MCF 10A (cell line): ENCODE results near the gene PSRC1. TPM values are rescaled to one million over a fixed set of nuclear protein-coding genes. Genes with fewer than 3 reads are reported as not detected.

Experiments used
- BruUV-seq: library from RNA; stranded (reverse); fragments of 400-500 nt; replicated peaks from 2 replicates; lab custom pipeline; 2021; lab: Mats Ljungman, UMichigan
- CTCF ChIA-PET: fragments of 300-600 bp; sonication (Branson Sonifier 250); formaldehyde crosslinking; extraction: SDS; loops from one replicate; lab custom pipeline; 2021; ENCODE audit warnings: antibody characterized with exemption, inconsistent platforms; lab: Yijun Ruan, JAX
- POLR2A ChIA-PET: fragments of 300-600, 350-650 bp; sonication (Branson Sonifier 250); formaldehyde crosslinking; extraction: SDS; loops from one replicate; lab custom pipeline; 2020; ENCODE audit warnings: antibody characterized with exemption, inconsistent platforms; lab: Yijun Ruan, JAX
- DNase-seq: peaks from one replicate; pipeline ENCODE4 v3.0.0-alpha.2; 2018; ENCODE audit not compliant: unreplicated experiment
- H3K27ac Mint-ChIP-seq: one replicate; pipeline ENCODE4 v1.8.0; 2022; ENCODE audit warnings: mild to moderate bottlenecking, low read depth, mixed read lengths; ENCODE audit not compliant: unreplicated experiment
- H3K27me3 Mint-ChIP-seq: one replicate; pipeline ENCODE4 v1.8.0; 2022; ENCODE audit warnings: mixed read lengths; ENCODE audit not compliant: insufficient read depth, unreplicated experiment
- H3K36me3 Mint-ChIP-seq: one replicate; pipeline ENCODE4 v1.8.0; 2022; ENCODE audit warnings: mild to moderate bottlenecking, moderate library complexity, mixed read lengths; ENCODE audit not compliant: insufficient read depth, unreplicated experiment
- H3K4me1 Mint-ChIP-seq: one replicate; pipeline ENCODE4 v1.8.0; 2022; ENCODE audit warnings: mixed read lengths; ENCODE audit not compliant: insufficient read depth, unreplicated experiment
- H3K4me3 Mint-ChIP-seq: one replicate; pipeline ENCODE4 v1.8.0; 2022; ENCODE audit warnings: mild to moderate bottlenecking, moderate library complexity, mixed read lengths; ENCODE audit not compliant: unreplicated experiment
- H3K9me3 Mint-ChIP-seq: one replicate; pipeline ENCODE4 v1.8.0; 2022; ENCODE audit warnings: mixed read lengths; ENCODE audit not compliant: unreplicated experiment
- CTCF ChIP-seq: fragments of 200-600 bp; IDR thresholded peaks from one replicate; pipeline ENCODE4 v1.8.0; 2022; ENCODE audit warnings: antibody characterized with exemption, mild to moderate bottlenecking; ENCODE audit not compliant: unreplicated experiment
- intact Hi-C: fragments of 100-400 bp; cut with micrococcal nuclease; formaldehyde crosslinking; loops from 2 replicates; pipeline ENCODE4 v1.14.1; 2022
- total RNA-seq: library from RNA; stranded (reverse); gene quantifications from 2 replicates; pipeline ENCODE4 v1.2.3, GENCODE V29; 2022

The PSRC1 gene
- total RNA-seq, 1 experiment from 2014 or later, result 19.4 TPM

GRCh38 chr1:109281680-109282496 lies 1.1 kb downstream of the PSRC1 start:
- no peak for DNase-seq
- H3K27ac Mint-ChIP-seq, result peak overlapping the region; percentile 96
- intact Hi-C loops, result no loop called here
- H3K4me3 Mint-ChIP-seq, result peak overlapping the region; percentile 100
- no peaks in the 10 kb centered on the region for H3K36me3 Mint-ChIP-seq
- CTCF ChIA-PET, result interaction anchor here (0.6 to 2.5 kb wide), 12 partner anchors 18 to 492 kb away, joined by 3 to 31 read pairs (median 3); partner anchors contain the start of gene SORT1
- no peak for TF ChIP-seq CTCF
- H3K9me3 Mint-ChIP-seq, result no peaks in the 10 kb centered on the region
- no peaks in the 10 kb centered on the region for H3K27me3 Mint-ChIP-seq
- H3K4me1 Mint-ChIP-seq, result peaks cover 32% of the 10 kb centered on the region
- POLR2A ChIA-PET, result interaction anchor here (0.7 to 2.9 kb wide), 12 partner anchors 8 to 211 kb away, joined by 3 to 35 read pairs (median 6); partner anchors contain the start of genes PSMA5 and SORT1
- BruUV-seq, result no TSS peak

GRCh38 chr1:109280862-109281261 lies 2.1 kb downstream of the PSRC1 start:
- Mint-ChIP-seq H3K27me3 (no peaks in the 10 kb centered on the region), H3K4me3 (no peak overlapping the region), H3K4me1 (peaks cover 33% of the 10 kb centered on the region), H3K27ac (no peak overlapping the region), H3K9me3 (no peaks in the 10 kb centered on the region), H3K36me3 (no peaks in the 10 kb centered on the region)
- intact Hi-C loops, result no loop called here
- ChIA-PET POLR2A (interaction anchor here (2.9 kb wide), 1 partner anchor 118 kb away, joined by 16 read pairs; the partner anchor contains the start of gene SORT1), CTCF (interaction anchor here (0.6 kb wide), 3 partner anchors 11 to 335 kb away, joined by 3 read pairs; no protein-coding TSS in a partner anchor)
- no TSS peak for BruUV-seq
- no peak for TF ChIP-seq CTCF
- DNase-seq, result no peak

DNA sequence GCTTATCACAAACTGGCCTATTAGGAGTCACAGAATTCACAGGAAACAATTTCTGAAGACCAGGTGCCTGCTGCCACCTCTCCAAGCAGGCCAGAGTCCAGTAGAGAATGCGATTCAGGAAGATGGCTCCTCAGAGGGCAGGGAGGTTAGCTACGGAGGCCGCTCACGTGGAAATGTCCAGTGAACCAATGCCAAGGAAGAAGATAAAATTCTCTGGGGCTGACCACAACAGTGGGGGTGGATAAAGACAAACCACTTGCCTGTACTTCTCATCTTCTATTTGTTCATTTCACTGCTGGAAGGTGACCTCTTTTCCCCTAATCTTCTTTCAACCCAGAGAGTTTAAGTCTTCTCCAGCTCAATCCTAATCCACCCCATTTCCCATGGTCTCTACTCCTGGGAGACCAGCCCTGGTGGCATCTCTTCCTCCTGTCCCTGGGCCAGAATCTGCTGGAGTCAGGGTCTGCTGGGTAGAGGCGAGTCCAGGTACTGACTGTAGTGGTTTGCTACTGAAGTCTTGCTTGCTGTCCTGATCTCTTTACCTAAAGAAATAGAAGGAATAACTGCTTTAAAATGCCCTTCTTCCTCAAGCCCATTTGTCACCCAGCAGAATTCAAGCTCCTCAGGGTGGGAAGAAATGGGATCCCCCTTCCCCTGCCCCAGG lies 3.2 kb downstream of the PSRC1 start:
- Mint-ChIP-seq H3K9me3 (no peaks in the 10 kb centered on the region), H3K4me1 (peaks cover 45% of the 10 kb centered on the region), H3K27me3 (no peaks in the 10 kb centered on the region), H3K27ac (no peak overlapping the region), H3K4me3 (no peak overlapping the region), H3K36me3 (no peaks in the 10 kb centered on the region)
- POLR2A ChIA-PET, result interaction anchor here (0.6 to 4.2 kb wide), 3 partner anchors 66 to 120 kb away, joined by 3 to 35 read pairs (median 3); partner anchors contain the start of gene SORT1
- CTCF ChIA-PET, result interaction anchor here (0.6 to 5.7 kb wide), 3 partner anchors 16 to 253 kb away, joined by 4 to 102 read pairs (median 43); partner anchors contain the start of gene SORT1
- intact Hi-C loops, result loop anchor here (5.0 kb wide), 1 partner anchor 253 kb away; no protein-coding TSS in a partner anchor
- no peak for DNase-seq
- TSS peak; percentile 28 for BruUV-seq
- no peak for TF ChIP-seq CTCF
